Endothelial cell (in vitro differentiated cells): ENCODE results near the gene BTBD16. TPM values are rescaled to one million over a fixed set of nuclear protein-coding genes. Genes with fewer than 3 reads are reported as not detected.

Experiments
- DNase-seq: peaks from one replicate; pipeline ENCODE4 v3.0.0; 2021; ENCODE audit warnings: low spot score
- H3K27ac Mint-ChIP-seq: one replicate; pipeline ENCODE4 v1.8.0; 2021; ENCODE audit warnings: mixed read lengths, inconsistent platforms; ENCODE audit not compliant: unreplicated experiment
- H3K27me3 Mint-ChIP-seq: one replicate; pipeline ENCODE4 v1.8.0; 2021; ENCODE audit warnings: mild to moderate bottlenecking, moderate library complexity, mixed read lengths, inconsistent platforms; ENCODE audit not compliant: unreplicated experiment
- H3K36me3 Mint-ChIP-seq: one replicate; pipeline ENCODE4 v1.8.0; 2021; ENCODE audit warnings: mild to moderate bottlenecking, low read depth, mixed read lengths, inconsistent platforms; ENCODE audit not compliant: unreplicated experiment
- H3K4me1 Mint-ChIP-seq: one replicate; pipeline ENCODE4 v1.8.0; 2021; ENCODE audit warnings: mild to moderate bottlenecking, mixed read lengths, inconsistent platforms; ENCODE audit not compliant: unreplicated experiment
- H3K4me3 Mint-ChIP-seq: one replicate; pipeline ENCODE4 v1.8.0; 2021; ENCODE audit warnings: mild to moderate bottlenecking, mixed read lengths, inconsistent platforms; ENCODE audit not compliant: unreplicated experiment
- H3K9me3 Mint-ChIP-seq: one replicate; pipeline ENCODE4 v1.8.0; 2021; ENCODE audit warnings: mixed read lengths, inconsistent platforms; ENCODE audit not compliant: unreplicated experiment
- CTCF ChIP-seq: fragments of 200-600 bp; sonication (generic); IDR thresholded peaks from one replicate; pipeline ENCODE4 v1.5.0; 2021; ENCODE audit warnings: antibody characterized with exemption; ENCODE audit not compliant: unreplicated experiment
- total RNA-seq: library from RNA; stranded (reverse); fragmentation: NEBNext Ultra II Directional; extraction: Animal tissue kit (Norgen Biotek cat#: 25700); gene quantifications from one replicate; pipeline ENCODE4 v1.2.1, GENCODE V29; 2021; ENCODE audit not compliant: unreplicated experiment

The BTBD16 gene
- total RNA-seq, 1 donor from 2014 or later: 0.23 TPM

GRCh38 chr10:122286867-122287266 lies 15.8 kb downstream of the BTBD16 start:
- no peaks in the 10 kb centered on the region for H3K9me3 Mint-ChIP-seq
- H3K4me1 Mint-ChIP-seq: peaks cover 15% of the 10 kb centered on the region
- no peak for TF ChIP-seq CTCF
- DNase-seq: no peak
- no peaks in the 10 kb centered on the region for H3K36me3 Mint-ChIP-seq
- H3K27ac Mint-ChIP-seq: no peak overlapping the region
- H3K4me3 Mint-ChIP-seq: no peak overlapping the region
- H3K27me3 Mint-ChIP-seq: peaks cover 2% of the 10 kb centered on the region

- H3K27ac Mint-ChIP-seq: peak overlapping the region; percentile 10
- no peak for DNase-seq
- no peaks in the 10 kb centered on the region for H3K9me3 Mint-ChIP-seq
- H3K4me3 Mint-ChIP-seq: no peak overlapping the region
- H3K27me3 Mint-ChIP-seq: peaks cover 2% of the 10 kb centered on the region
- TF ChIP-seq CTCF: no peak
- no peaks in the 10 kb centered on the region for H3K36me3 Mint-ChIP-seq
- H3K4me1 Mint-ChIP-seq: peaks cover 15% of the 10 kb centered on the region
Measured at GRCh38 chr10:122287570-122287969, 16.5 kb downstream of the BTBD16 start.

GRCh38 chr10:122288262-122288661 lies 17.2 kb downstream of the BTBD16 start:
- H3K4me3 Mint-ChIP-seq: no peak overlapping the region
- no peaks in the 10 kb centered on the region for H3K36me3 Mint-ChIP-seq
- H3K4me1 Mint-ChIP-seq: peaks cover 15% of the 10 kb centered on the region
- H3K27ac Mint-ChIP-seq: no peak overlapping the region
- no peaks in the 10 kb centered on the region for H3K9me3 Mint-ChIP-seq
- no peak for TF ChIP-seq CTCF
- DNase-seq: no peak
- peaks cover 2% of the 10 kb centered on the region for H3K27me3 Mint-ChIP-seq

GRCh38 chr10:122288917-122289316 lies 17.8 kb downstream of the BTBD16 start:
- H3K9me3 Mint-ChIP-seq: no peaks in the 10 kb centered on the region
- H3K4me3 Mint-ChIP-seq: no peak overlapping the region

GRCh38 chr10:122290334-122290733 lies 19.2 kb downstream of the BTBD16 start:
- Mint-ChIP-seq H3K27me3 (peaks cover 5% of the 10 kb centered on the region), H3K27ac (no peak overlapping the region), H3K36me3 (no peaks in the 10 kb centered on the region), H3K9me3 (no peaks in the 10 kb centered on the region), H3K4me1 (peaks cover 28% of the 10 kb centered on the region), H3K4me3 (no peak overlapping the region)
- no peak for TF ChIP-seq CTCF
- DNase-seq: no peak

More at GRCh38 chr10:122288917-122289316, 17.8 kb downstream of the BTBD16 start:
- TF ChIP-seq CTCF: no peak
- DNase-seq: no peak
- peaks cover 15% of the 10 kb centered on the region for H3K4me1 Mint-ChIP-seq
- no peaks in the 10 kb centered on the region for H3K36me3 Mint-ChIP-seq
- H3K27ac Mint-ChIP-seq: no peak overlapping the region
- H3K27me3 Mint-ChIP-seq: peaks cover 2% of the 10 kb centered on the region
